T-cell (primary cell): ENCODE data around the gene UBL7. TPM values are rescaled to one million over a fixed set of nuclear protein-coding genes. Genes with fewer than 3 reads are reported as not detected.

ENCODE experiments used
- ATAC-seq, 4 experiments: fragments of 200-7000 bp in 3 of 4; fragments of 150-1000 bp in 1 of 4; cut with Tn5 transposase; replicated peaks in 1 of 4; 1 replicate in 3 of 4; 2 replicates in 1 of 4; pipeline ENCODE4 v1.10.0; 2021; ENCODE audit warnings: moderate library complexity in 3 of 4, mild to moderate bottlenecking in 2 of 4, moderate number of reproducible peaks in 1 of 4
- CTCF ChIA-PET, 2 donors: fragments of 300-600 bp; sonication (Branson Sonifier 250); formaldehyde crosslinking; loops; one replicate each; lab custom pipeline; 2022; ENCODE audit warnings: antibody characterized with exemption in 2 of 2; lab: Charles Lee
- POLR2A ChIA-PET, 2 donors: fragments of 300-600 bp; sonication (Branson Sonifier 250); formaldehyde crosslinking; loops; one replicate each; lab custom pipeline; 2022; ENCODE audit warnings: antibody characterized with exemption in 2 of 2; lab: Charles Lee
- DNase-seq, 35 experiments: peaks; one replicate each; pipeline versions ENCODE4 v3.0.0 to v3.0.0-alpha.2; 2013 to 2023
- H3K27ac ChIP-seq: one replicate; pipeline ENCODE4 v1.5.1; 2013; ENCODE audit warnings: low read length
- H3K27me3 ChIP-seq, 2 experiments: replicated peaks in 1 of 2; 1 replicate in 1 of 2; 2 replicates in 1 of 2; pipeline versions ENCODE4 v1.6.1 to v1.7.0; 2013; ENCODE audit warnings: low read length in 1 of 2, mixed read lengths in 1 of 2; ENCODE audit not compliant: control insufficient read depth in 2 of 2, insufficient read depth in 2 of 2; ENCODE audit errors: extremely low read depth in 1 of 2
- H3K36me3 ChIP-seq, 2 donors: 1 replicate in 1 of 2; 2 replicates in 1 of 2; pipeline versions ENCODE4 v1.6.1 to v1.7.0; 2013; ENCODE audit warnings: low read length in 1 of 2; ENCODE audit not compliant: control insufficient read depth in 2 of 2, insufficient read depth in 1 of 2; ENCODE audit errors: extremely low read depth in 1 of 2
- H3K4me1 ChIP-seq, 2 experiments: 1 replicate in 1 of 2; 2 replicates in 1 of 2; pipeline versions ENCODE4 v1.6.1 to v1.7.0; 2013; ENCODE audit warnings: low read length in 2 of 2, mixed read lengths in 1 of 2; ENCODE audit not compliant: insufficient read depth in 2 of 2, control insufficient read depth in 1 of 2; ENCODE audit errors: extremely low read depth in 1 of 2
- H3K4me3 ChIP-seq, 2 donors: 1 replicate in 1 of 2; 2 replicates in 1 of 2; pipeline versions ENCODE4 v1.5.1 to v1.7.0; 2013; ENCODE audit warnings: mild to moderate bottlenecking in 2 of 2, low read length in 1 of 2, moderate library complexity in 1 of 2; ENCODE audit not compliant: control insufficient read depth in 1 of 2; ENCODE audit errors: extremely low read depth in 1 of 2
- H3K9me3 ChIP-seq: 2 replicates; pipeline ENCODE4 v1.7.0; 2013
- H3K27ac Mint-ChIP-seq, 2 donors: one replicate each; pipeline ENCODE4 v1.8.0; 2020 to 2021; ENCODE audit warnings: mild to moderate bottlenecking in 2 of 2, mixed read lengths in 2 of 2
- H3K27me3 Mint-ChIP-seq, 2 donors: one replicate each; pipeline ENCODE4 v1.8.0; 2021 to 2022; ENCODE audit warnings: mixed read lengths in 2 of 2
- H3K36me3 Mint-ChIP-seq: one replicate; pipeline ENCODE4 v1.8.0; 2021; ENCODE audit warnings: mixed read lengths
- H3K4me1 Mint-ChIP-seq, 3 donors: one replicate each; pipeline ENCODE4 v1.8.0; 2020 to 2022; ENCODE audit warnings: mixed read lengths in 3 of 3, mild to moderate bottlenecking in 1 of 3
- H3K4me3 Mint-ChIP-seq, 3 donors: one replicate each; pipeline ENCODE4 v1.8.0; 2020 to 2022; ENCODE audit warnings: mild to moderate bottlenecking in 3 of 3, mixed read lengths in 3 of 3, moderate library complexity in 3 of 3
- H3K9me3 Mint-ChIP-seq, 3 donors: one replicate each; pipeline ENCODE4 v1.8.0; 2020 to 2022; ENCODE audit warnings: mixed read lengths in 3 of 3
- WGBS: methylation state at CpG from one replicate; pipeline ENCODE4 v1.1.5; 2013; ENCODE audit warnings: missing lambda C conversion rate; ENCODE audit not compliant: insufficient coverage; 5-methylcytosine and 5-hydroxymethylcytosine counted together
- total RNA-seq, 35 experiments: library from RNA in 6 of 35; stranded (reverse) in 6 of 35; fragments of 120-200 nt in 1 of 35; gene quantifications; one replicate each; pipeline versions ENCODE4 v1.2.1 to v1.2.4 and lab custom pipeline; 2013 to 2026

Gene UBL7
- total RNA-seq, 5 donors from 2014 or later (not counting 1 experiment from before 2014, with no cell fraction given) = 26.1 to 59.9 (median 55.3) TPM

GRCh38 chr15:74420193-74420905 lies 40.6 kb downstream of the UBL7 start:
- ChIA-PET POLR2A (no interaction called here), CTCF (no interaction called here)
- DNase-seq (no peak), ATAC-seq (no peak)
- H3K27me3 Mint-ChIP-seq = no peaks in the 10 kb centered on the region
- H3K9me3 ChIP-seq = no peaks in the 10 kb centered on the region
- H3K9me3 Mint-ChIP-seq = no peaks in the 10 kb centered on the region
- H3K4me3 ChIP-seq = no peak overlapping the region
- peaks cover 1 to 18% (median 5%) of the 10 kb centered on the region in 3 donors for H3K4me1 Mint-ChIP-seq
- H3K27ac ChIP-seq = no peak overlapping the region
- peaks cover 5 to 41% of the 10 kb centered on the region in 2 experiments for H3K4me1 ChIP-seq
- H3K27ac Mint-ChIP-seq = peak overlapping the region in 1 of 2 donors; percentile 80
- peaks cover 0 to 10% of the 10 kb centered on the region in 2 donors for H3K36me3 ChIP-seq
- no peak overlapping the region for H3K4me3 Mint-ChIP-seq
- H3K36me3 Mint-ChIP-seq = peaks cover 7% of the 10 kb centered on the region
- 81% methylated on average over 7 of the region's 10 CpGs for WGBS
- H3K27me3 ChIP-seq = no peaks in the 10 kb centered on the region

DNA sequence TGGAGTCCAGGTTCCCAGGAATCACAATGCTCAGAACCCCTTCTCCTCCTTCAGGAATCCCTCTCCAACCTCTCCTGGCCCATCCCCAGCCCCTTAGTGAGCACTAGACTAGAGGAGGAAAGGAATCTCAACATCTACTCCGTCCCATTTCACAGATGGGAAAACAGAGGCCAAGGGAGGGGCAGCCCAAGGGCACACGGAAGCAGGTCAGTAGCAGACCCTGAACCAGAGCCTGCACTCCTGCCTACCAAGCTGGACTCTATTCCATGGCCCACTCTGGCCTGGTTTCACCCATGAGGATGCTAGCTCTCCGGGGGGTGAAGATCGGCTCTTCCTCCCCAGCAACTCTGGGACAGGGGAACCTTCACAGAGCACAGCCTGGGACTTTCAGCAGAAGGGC lies 41.5 kb downstream of the UBL7 start:
- H3K4me3 ChIP-seq = no peak overlapping the region
- no peaks in the 10 kb centered on the region for H3K9me3 Mint-ChIP-seq
- H3K4me1 ChIP-seq = peaks cover 8 to 45% of the 10 kb centered on the region in 2 experiments
- no peaks in the 10 kb centered on the region for H3K9me3 ChIP-seq
- ChIA-PET POLR2A (no interaction called here), CTCF (no interaction called here)
- DNase-seq (no peak), ATAC-seq (no peak)
- H3K27ac ChIP-seq = no peak overlapping the region
- peaks cover 0 to 10% of the 10 kb centered on the region in 2 donors for H3K36me3 ChIP-seq
- no peak overlapping the region for H3K4me3 Mint-ChIP-seq
- no peaks in the 10 kb centered on the region for H3K27me3 ChIP-seq
- WGBS = 100% methylated on average over 3 of the region's 4 CpGs
- peaks cover 0 to 17% (median 5%) of the 10 kb centered on the region in 3 donors for H3K4me1 Mint-ChIP-seq
- H3K27ac Mint-ChIP-seq = no peak overlapping the region
- H3K27me3 Mint-ChIP-seq = no peaks in the 10 kb centered on the region
- peaks cover 9% of the 10 kb centered on the region for H3K36me3 Mint-ChIP-seq

- no peak overlapping the region for H3K27ac ChIP-seq
- H3K36me3 Mint-ChIP-seq = peaks cover 9% of the 10 kb centered on the region
- peaks cover 0 to 17% (median 5%) of the 10 kb centered on the region in 3 donors for H3K4me1 Mint-ChIP-seq
- H3K36me3 ChIP-seq = peaks cover 0 to 10% of the 10 kb centered on the region in 2 donors
- H3K4me1 ChIP-seq = peaks cover 8 to 45% of the 10 kb centered on the region in 2 experiments
- ATAC-seq (no peak), DNase-seq (no peak)
- H3K27me3 ChIP-seq = no peaks in the 10 kb centered on the region
- no peak overlapping the region for H3K4me3 Mint-ChIP-seq
- 82% methylated on average over 9 of the region's 16 CpGs for WGBS
- ChIA-PET POLR2A (no interaction called here), CTCF (interaction anchor here (0.6 to 0.7 kb wide), 2 partner anchors 19 to 1338 kb away, joined by 4 read pairs; no protein-coding TSS in a partner anchor)
- no peaks in the 10 kb centered on the region for H3K9me3 Mint-ChIP-seq
- H3K27me3 Mint-ChIP-seq = no peaks in the 10 kb centered on the region
- H3K4me3 ChIP-seq = no peak overlapping the region
- no peak overlapping the region for H3K27ac Mint-ChIP-seq
- H3K9me3 ChIP-seq = no peaks in the 10 kb centered on the region
Observed at GRCh38 chr15:74418575-74419338, 42.2 kb downstream of the UBL7 start.

DNA sequence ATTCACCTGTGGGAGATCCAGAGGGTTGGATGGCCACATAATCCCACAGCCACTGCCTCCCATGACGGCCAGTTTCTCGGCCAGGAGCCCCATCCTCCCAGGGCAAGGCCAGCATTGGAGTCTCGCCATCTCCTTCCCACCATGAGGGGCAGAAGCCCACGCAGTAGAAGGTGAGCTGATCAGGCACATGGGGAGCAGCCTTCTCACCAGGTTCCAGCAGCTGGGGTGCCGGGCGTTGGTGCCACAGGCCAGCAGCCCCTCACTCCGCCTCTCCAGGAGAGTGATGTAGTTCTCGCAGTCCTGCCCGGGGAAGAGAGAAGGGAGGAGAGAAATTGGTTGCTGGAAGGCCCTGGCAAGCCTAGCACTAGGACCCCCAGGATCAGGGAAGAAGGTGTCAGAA lies 43.3 kb downstream of the UBL7 start:
- Mint-ChIP-seq H3K4me3 (no peak overlapping the region), H3K27ac (no peak overlapping the region), H3K36me3 (peaks cover 9% of the 10 kb centered on the region), H3K4me1 (peaks cover 0 to 12% (median 5%) of the 10 kb centered on the region in 3 donors), H3K27me3 (no peaks in the 10 kb centered on the region), H3K9me3 (no peaks in the 10 kb centered on the region)
- H3K9me3 ChIP-seq = no peaks in the 10 kb centered on the region
- POLR2A ChIA-PET = no interaction called here
- CTCF ChIA-PET = no interaction called here
- DNase-seq = no peak
- ATAC-seq = no peak
- 100% methylated on average over 5 of the region's 9 CpGs for WGBS
- peaks cover 8 to 41% of the 10 kb centered on the region in 2 experiments for H3K4me1 ChIP-seq
- H3K27me3 ChIP-seq = no peaks in the 10 kb centered on the region
- no peak overlapping the region for H3K4me3 ChIP-seq
- H3K36me3 ChIP-seq = peaks cover 0 to 10% of the 10 kb centered on the region in 2 donors
- no peak overlapping the region for H3K27ac ChIP-seq

GRCh38 chr15:74417225-74417624 lies 43.7 kb downstream of the UBL7 start:
- H3K27me3 Mint-ChIP-seq = no peaks in the 10 kb centered on the region
- peaks cover 9% of the 10 kb centered on the region for H3K36me3 Mint-ChIP-seq
- no peak overlapping the region for H3K27ac ChIP-seq
- H3K4me1 Mint-ChIP-seq = peaks cover 0 to 12% (median 5%) of the 10 kb centered on the region in 3 donors
- peaks cover 8 to 40% of the 10 kb centered on the region in 2 experiments for H3K4me1 ChIP-seq
- H3K9me3 Mint-ChIP-seq = no peaks in the 10 kb centered on the region
- CTCF ChIA-PET = no interaction called here
- H3K4me3 ChIP-seq = no peak overlapping the region
- no peak for ATAC-seq
- POLR2A ChIA-PET = no interaction called here
- DNase-seq = no peak
- H3K9me3 ChIP-seq = no peaks in the 10 kb centered on the region
- no peaks in the 10 kb centered on the region for H3K27me3 ChIP-seq
- no peak overlapping the region for H3K27ac Mint-ChIP-seq
- peaks cover 0 to 10% of the 10 kb centered on the region in 2 donors for H3K36me3 ChIP-seq
- 90% methylated on average over 9 of the region's 13 CpGs for WGBS
- H3K4me3 Mint-ChIP-seq = no peak overlapping the region

GRCh38 chr15:74415966-74416916 lies 44.7 kb downstream of the UBL7 start:
- no peaks in the 10 kb centered on the region for H3K9me3 ChIP-seq
- Mint-ChIP-seq H3K4me3 (no peak overlapping the region), H3K27me3 (no peaks in the 10 kb centered on the region), H3K36me3 (peaks cover 15% of the 10 kb centered on the region), H3K4me1 (peaks cover 0 to 12% (median 5%) of the 10 kb centered on the region in 3 donors), H3K27ac (no peak overlapping the region), H3K9me3 (no peaks in the 10 kb centered on the region)
- H3K36me3 ChIP-seq = peaks cover 0 to 10% of the 10 kb centered on the region in 2 donors
- DNase-seq (no peak), ATAC-seq (no peak)
- POLR2A ChIA-PET = no interaction called here
- no peak overlapping the region for H3K4me3 ChIP-seq
- no peaks in the 10 kb centered on the region for H3K27me3 ChIP-seq
- WGBS = 83% methylated on average over 15 of the region's 19 CpGs
- CTCF ChIA-PET = no interaction called here
- no peak overlapping the region for H3K27ac ChIP-seq
- H3K4me1 ChIP-seq = peaks cover 8 to 33% of the 10 kb centered on the region in 2 experiments
